GM12878 (cell line): Measurements from ENCODE around the gene MYH9. TPM values are rescaled to one million over a fixed set of nuclear protein-coding genes. Genes with fewer than 3 reads are reported as not detected.

ENCODE experiments used
- microRNA-seq: library from miRNA; unstranded; fragments of <30 nt; microRNA quantifications from one replicate; pipeline ENCODE4, GENCODE V29; 2018
- polyA plus RNA-seq, 11 experiments: library from polyadenylated mRNA; depleted of rRNA in 4 of 11; unstranded in 6 of 11; stranded (reverse) in 5 of 11; fragments of >200 nt; fragmentation: Nextera tagmentation in 4 of 11; fragmentation: Illumina TruSeq in 1 of 11; extraction: Ambion mirVana in 4 of 11; extraction: Trizol in 1 of 11; gene quantifications; 1 replicate in 1 of 11; 2 replicates in 10 of 11; pipeline versions ENCODE4 v1.2.1 to v1.2.3, GENCODE V29; 2011 to 2016; ENCODE audit warnings: inconsistent platforms in 2 of 11, missing spikeins in 2 of 11, low read depth in 1 of 11
- small RNA-seq: library from RNA; depleted of rRNA; stranded (forward); fragments of <200 nt; gene quantifications from one replicate; pipeline ENCODE3, GENCODE V24; 2014
- total RNA-seq, 4 experiments: library from RNA; depleted of rRNA in 3 of 4; stranded (reverse); fragments of >200 nt in 3 of 4; fragmentation: Illumina TruSeq in 1 of 4; extraction: Trizol in 1 of 4; gene quantifications; 2 replicates each; pipeline versions ENCODE4 v1.2.1 to v1.2.3, GENCODE V29; 2013 to 2021

Gene MYH9
- total and polyA plus RNA-seq, 10 of the 15 experiments (the other 5 are each of a cell fraction or from before 2014, with no cell fraction given), result 5.1 to 525 (median 145) TPM

Small RNA genes lying within 50 kb of the gene (microRNA-seq; reads per million reads assigned to microRNA genes)
- 1.1 reads per million for gene MIR6819

Small RNA genes lying within 50 kb of the gene (small RNA-seq; reads per million reads assigned to genes)
- gene MIR6819, result not detected

Other genes with a start within 250 kb of the MYH9 start
- 66.8 and 66.9 TPM in 2 replicates for gene APOL3, start 227.2 kb downstream of the MYH9 start, total RNA-seq (2014; rRNA removed)
- gene APOL3, start 227.2 kb downstream of the MYH9 start, total RNA-seq (2014; rRNA removed; fragmentation: Illumina TruSeq; extraction: Trizol), result 51.7 and 53.4 TPM in 2 replicates
- 50.6 and 56.9 TPM in 2 replicates for gene APOL3, start 227.2 kb downstream of the MYH9 start, total RNA-seq (2021)
- gene APOL3, start 227.2 kb downstream of the MYH9 start, polyA plus RNA-seq (2011; rRNA removed), result 48.6 and 52.4 TPM in 2 replicates
- 62.4 and 63.1 TPM in 2 replicates for gene APOL3, start 227.2 kb downstream of the MYH9 start, polyA plus RNA-seq (2014; fragmentation: Illumina TruSeq; extraction: Trizol)
- 10 to 100 TPM in 1 of 2 experiments, 1 to 10 TPM in 1; 6.9 to 33.7 TPM for gene APOL3, start 227.2 kb downstream of the MYH9 start, polyA plus RNA-seq (2014; fragmentation: Nextera tagmentation; extraction: Ambion mirVana)
- gene APOL3, start 227.2 kb downstream of the MYH9 start, polyA plus RNA-seq (2014; rRNA removed), result 42.9 and 44.5 TPM in 2 replicates
- 10 to 100 TPM; 21.1 to 23.3 TPM for gene APOL3, start 227.2 kb downstream of the MYH9 start, polyA plus RNA-seq (2016; fragmentation: Nextera tagmentation; extraction: Ambion mirVana)
- gene APOL4, start 186.2 kb downstream of the MYH9 start, total RNA-seq (2014; rRNA removed), result not detected in 2 replicates
- not detected in 2 replicates for gene APOL4, start 186.2 kb downstream of the MYH9 start, total RNA-seq (2014; rRNA removed; fragmentation: Illumina TruSeq; extraction: Trizol)
- 0.13 TPM in 1 of 2 replicates, not detected in the other for gene APOL4, start 186.2 kb downstream of the MYH9 start, total RNA-seq (2021)
- not detected in 2 replicates for gene APOL4, start 186.2 kb downstream of the MYH9 start, polyA plus RNA-seq (2011; rRNA removed)
- gene APOL4, start 186.2 kb downstream of the MYH9 start, polyA plus RNA-seq (2014; fragmentation: Illumina TruSeq; extraction: Trizol), result 0.13 and 0.24 TPM in 2 replicates
- gene APOL4, start 186.2 kb downstream of the MYH9 start, polyA plus RNA-seq (2014; fragmentation: Nextera tagmentation; extraction: Ambion mirVana), result not detected
- gene APOL4, start 186.2 kb downstream of the MYH9 start, polyA plus RNA-seq (2014; rRNA removed), result 0.03 and 0.22 TPM in 2 replicates
- under 1 TPM in 1 of 2 experiments, not detected in 1; 0.19 TPM for gene APOL4, start 186.2 kb downstream of the MYH9 start, polyA plus RNA-seq (2016; fragmentation: Nextera tagmentation; extraction: Ambion mirVana)
- gene APOL2, start 148.4 kb downstream of the MYH9 start, total RNA-seq (2014; rRNA removed), result 25.1 and 26.6 TPM in 2 replicates
- 27.0 and 27.3 TPM in 2 replicates for gene APOL2, start 148.4 kb downstream of the MYH9 start, total RNA-seq (2014; rRNA removed; fragmentation: Illumina TruSeq; extraction: Trizol)
- 29.0 and 32.9 TPM in 2 replicates for gene APOL2, start 148.4 kb downstream of the MYH9 start, total RNA-seq (2021)
- 32.6 and 39.9 TPM in 2 replicates for gene APOL2, start 148.4 kb downstream of the MYH9 start, polyA plus RNA-seq (2011; rRNA removed)
- 22.3 and 24.9 TPM in 2 replicates for gene APOL2, start 148.4 kb downstream of the MYH9 start, polyA plus RNA-seq (2014; fragmentation: Illumina TruSeq; extraction: Trizol)
- gene APOL2, start 148.4 kb downstream of the MYH9 start, polyA plus RNA-seq (2014; fragmentation: Nextera tagmentation; extraction: Ambion mirVana), result 10 to 100 TPM in 1 of 2 experiments, 1 to 10 TPM in 1; 4.4 to 14.7 TPM
- 26.9 and 27.4 TPM in 2 replicates for gene APOL2, start 148.4 kb downstream of the MYH9 start, polyA plus RNA-seq (2014; rRNA removed)
- gene APOL2, start 148.4 kb downstream of the MYH9 start, polyA plus RNA-seq (2016; fragmentation: Nextera tagmentation; extraction: Ambion mirVana), result 10 to 100 TPM; 12.3 to 13.7 TPM
- gene APOL1, start 134.8 kb downstream of the MYH9 start, total RNA-seq (2014; rRNA removed), result 13.7 and 14.4 TPM in 2 replicates
- gene APOL1, start 134.8 kb downstream of the MYH9 start, total RNA-seq (2014; rRNA removed; fragmentation: Illumina TruSeq; extraction: Trizol), result 12.6 and 13.1 TPM in 2 replicates
- 27.4 and 28.6 TPM in 2 replicates for gene APOL1, start 134.8 kb downstream of the MYH9 start, total RNA-seq (2021)
- 27.2 and 42.0 TPM in 2 replicates for gene APOL1, start 134.8 kb downstream of the MYH9 start, polyA plus RNA-seq (2011; rRNA removed)
- 20.6 and 25.3 TPM in 2 replicates for gene APOL1, start 134.8 kb downstream of the MYH9 start, polyA plus RNA-seq (2014; fragmentation: Illumina TruSeq; extraction: Trizol)
- gene APOL1, start 134.8 kb downstream of the MYH9 start, polyA plus RNA-seq (2014; fragmentation: Nextera tagmentation; extraction: Ambion mirVana), result 10 to 100 TPM in 1 of 2 experiments, 1 to 10 TPM in 1; 9.0 to 10.7 TPM
- 18.3 and 18.7 TPM in 2 replicates for gene APOL1, start 134.8 kb downstream of the MYH9 start, polyA plus RNA-seq (2014; rRNA removed)
- 10 to 100 TPM; 17.2 to 18.0 TPM for gene APOL1, start 134.8 kb downstream of the MYH9 start, polyA plus RNA-seq (2016; fragmentation: Nextera tagmentation; extraction: Ambion mirVana)
- 81.6 and 96.5 TPM in 2 replicates for gene TXN2, start 93.7 kb upstream of the MYH9 start, total RNA-seq (2014; rRNA removed)
- 70.2 and 70.4 TPM in 2 replicates for gene TXN2, start 93.7 kb upstream of the MYH9 start, total RNA-seq (2014; rRNA removed; fragmentation: Illumina TruSeq; extraction: Trizol)
- gene TXN2, start 93.7 kb upstream of the MYH9 start, total RNA-seq (2021), result 119 and 126 TPM in 2 replicates
- 176 and 233 TPM in 2 replicates for gene TXN2, start 93.7 kb upstream of the MYH9 start, polyA plus RNA-seq (2011; rRNA removed)
- gene TXN2, start 93.7 kb upstream of the MYH9 start, polyA plus RNA-seq (2014; fragmentation: Illumina TruSeq; extraction: Trizol), result 101 and 102 TPM in 2 replicates
- 100 to 1,000 TPM; 330 to 350 TPM for gene TXN2, start 93.7 kb upstream of the MYH9 start, polyA plus RNA-seq (2014; fragmentation: Nextera tagmentation; extraction: Ambion mirVana)
- 144 and 180 TPM in 2 replicates for gene TXN2, start 93.7 kb upstream of the MYH9 start, polyA plus RNA-seq (2014; rRNA removed)
- 100 to 1,000 TPM; 221 to 285 TPM for gene TXN2, start 93.7 kb upstream of the MYH9 start, polyA plus RNA-seq (2016; fragmentation: Nextera tagmentation; extraction: Ambion mirVana)
- gene FOXRED2, start 119.1 kb upstream of the MYH9 start, total RNA-seq (2014; rRNA removed), result 5.1 and 7.3 TPM in 2 replicates
- gene FOXRED2, start 119.1 kb upstream of the MYH9 start, total RNA-seq (2014; rRNA removed; fragmentation: Illumina TruSeq; extraction: Trizol), result 3.7 TPM in 2 replicates
- 25.5 and 28.8 TPM in 2 replicates for gene FOXRED2, start 119.1 kb upstream of the MYH9 start, total RNA-seq (2021)
- gene FOXRED2, start 119.1 kb upstream of the MYH9 start, polyA plus RNA-seq (2011; rRNA removed), result 1.1 and 1.8 TPM in 2 replicates
- 9.6 and 9.8 TPM in 2 replicates for gene FOXRED2, start 119.1 kb upstream of the MYH9 start, polyA plus RNA-seq (2014; fragmentation: Illumina TruSeq; extraction: Trizol)
- 1 to 10 TPM; 3.5 to 3.9 TPM for gene FOXRED2, start 119.1 kb upstream of the MYH9 start, polyA plus RNA-seq (2014; fragmentation: Nextera tagmentation; extraction: Ambion mirVana)
- 7.9 and 8.4 TPM in 2 replicates for gene FOXRED2, start 119.1 kb upstream of the MYH9 start, polyA plus RNA-seq (2014; rRNA removed)
- 10 to 100 TPM; 20.1 to 24.0 TPM for gene FOXRED2, start 119.1 kb upstream of the MYH9 start, polyA plus RNA-seq (2016; fragmentation: Nextera tagmentation; extraction: Ambion mirVana)
- gene EIF3D, start 141.2 kb upstream of the MYH9 start, total RNA-seq (2014; rRNA removed), result 417 and 438 TPM in 2 replicates
- gene EIF3D, start 141.2 kb upstream of the MYH9 start, total RNA-seq (2014; rRNA removed; fragmentation: Illumina TruSeq; extraction: Trizol), result 424 and 435 TPM in 2 replicates
- 278 and 300 TPM in 2 replicates for gene EIF3D, start 141.2 kb upstream of the MYH9 start, total RNA-seq (2021)
- gene EIF3D, start 141.2 kb upstream of the MYH9 start, polyA plus RNA-seq (2011; rRNA removed), result 460 and 558 TPM in 2 replicates
- 488 and 502 TPM in 2 replicates for gene EIF3D, start 141.2 kb upstream of the MYH9 start, polyA plus RNA-seq (2014; fragmentation: Illumina TruSeq; extraction: Trizol)
- gene EIF3D, start 141.2 kb upstream of the MYH9 start, polyA plus RNA-seq (2014; fragmentation: Nextera tagmentation; extraction: Ambion mirVana), result 100 to 1,000 TPM; 249 to 445 TPM
- 428 and 440 TPM in 2 replicates for gene EIF3D, start 141.2 kb upstream of the MYH9 start, polyA plus RNA-seq (2014; rRNA removed)
- gene EIF3D, start 141.2 kb upstream of the MYH9 start, polyA plus RNA-seq (2016; fragmentation: Nextera tagmentation; extraction: Ambion mirVana), result 100 to 1,000 TPM; 240 to 243 TPM